GM04504 (cell line): ENCODE results near the gene FAM184A.
"Not testable (repeated sequence)": the region's sequence is repeated elsewhere in the genome, so short reads cannot be mapped to it uniquely, and the experiment has no call there.

Experiments
- DNase-seq: peaks from one replicate; pipeline ENCODE4 v3.0.0-alpha.2; 2012; ENCODE audit warnings: low read depth

The FAM184A gene

DNA sequence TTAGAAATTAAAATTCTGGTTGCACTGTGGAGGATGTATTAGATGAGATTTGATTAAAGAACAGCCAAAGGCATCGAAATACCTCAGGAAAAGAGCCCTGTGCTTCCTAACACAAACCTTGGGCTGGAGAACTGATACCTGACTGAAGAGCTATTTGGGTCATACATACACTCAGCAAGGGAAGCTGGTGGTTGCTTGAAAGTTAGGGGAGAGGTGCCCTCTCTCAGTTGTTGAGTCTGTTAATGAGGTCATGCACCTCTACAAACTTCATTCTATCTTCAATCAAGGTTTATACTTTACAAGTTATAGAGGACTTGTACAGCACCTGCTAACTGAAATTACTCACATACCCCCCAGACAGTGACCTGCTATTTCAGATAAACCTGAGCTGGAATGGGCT lies 25.5 kb downstream of the FAM184A start:
- DNase-seq, result no peak

DNA sequence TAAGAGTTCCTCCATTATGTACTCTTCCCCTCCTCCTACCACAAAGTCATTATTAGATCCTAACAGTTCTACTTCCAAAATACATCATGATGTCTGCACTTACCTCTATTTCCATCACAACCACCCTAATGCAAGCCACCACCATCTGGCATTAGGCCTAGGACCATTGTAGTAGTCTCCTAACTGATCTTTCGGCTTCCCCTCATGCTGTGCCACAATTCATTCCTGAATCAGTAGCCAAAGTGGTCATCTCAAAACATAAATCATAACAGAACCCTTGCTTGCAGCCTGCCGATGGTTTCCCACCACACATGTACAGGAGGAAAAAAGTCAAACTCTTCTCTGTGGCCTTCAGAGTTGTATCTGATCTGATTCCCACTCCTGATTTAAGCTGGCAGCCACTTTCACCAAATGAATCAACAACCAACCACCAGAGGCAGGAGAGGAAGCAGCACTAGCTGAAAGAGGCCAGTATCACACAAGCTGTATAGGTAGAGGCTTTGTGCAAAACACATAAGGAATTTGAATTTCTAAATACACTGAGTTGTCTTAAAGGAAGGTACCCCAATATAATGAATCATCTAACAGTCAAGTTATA lies 26.1 kb downstream of the FAM184A start:
- no peak for DNase-seq

DNA sequence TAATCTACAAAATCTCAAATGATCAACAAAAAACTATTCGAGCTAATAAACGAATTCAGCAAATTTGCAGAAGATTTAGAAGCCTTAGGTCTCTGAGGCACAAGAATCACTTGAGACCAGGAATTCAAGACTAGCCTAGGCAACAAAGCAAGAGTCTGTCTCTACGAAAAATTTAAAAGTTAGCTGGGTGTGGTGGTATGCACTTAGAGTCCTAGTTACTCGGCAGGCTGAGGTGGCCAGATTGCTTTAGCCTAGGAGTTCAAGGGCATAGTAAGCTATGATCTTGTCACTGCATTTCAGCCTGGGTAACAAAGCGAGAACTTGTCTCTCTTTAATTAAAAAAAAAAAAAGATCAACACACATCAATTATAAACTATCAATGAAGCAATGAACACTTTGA lies 34.2 kb downstream of the FAM184A start:
- no peak for DNase-seq

DNA sequence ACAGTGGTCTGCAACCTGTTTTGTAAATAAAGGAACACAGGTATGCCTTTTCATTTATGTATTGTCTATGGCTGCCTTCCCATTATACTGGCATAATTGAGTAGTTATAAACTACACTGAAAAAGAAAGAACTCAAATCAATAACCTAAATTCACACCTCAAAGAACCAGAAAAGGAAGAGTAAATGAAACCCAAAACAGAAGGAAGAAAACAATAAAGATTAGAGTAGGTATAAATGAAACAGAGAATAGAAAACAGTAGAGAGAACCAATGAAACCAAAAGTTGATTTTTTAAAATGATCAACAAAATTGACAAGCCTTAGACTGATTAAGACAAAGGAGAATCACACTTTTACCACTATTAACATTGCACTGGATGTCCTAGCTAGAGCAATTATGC lies 34.7 kb downstream of the FAM184A start:
- no peak for DNase-seq

DNA sequence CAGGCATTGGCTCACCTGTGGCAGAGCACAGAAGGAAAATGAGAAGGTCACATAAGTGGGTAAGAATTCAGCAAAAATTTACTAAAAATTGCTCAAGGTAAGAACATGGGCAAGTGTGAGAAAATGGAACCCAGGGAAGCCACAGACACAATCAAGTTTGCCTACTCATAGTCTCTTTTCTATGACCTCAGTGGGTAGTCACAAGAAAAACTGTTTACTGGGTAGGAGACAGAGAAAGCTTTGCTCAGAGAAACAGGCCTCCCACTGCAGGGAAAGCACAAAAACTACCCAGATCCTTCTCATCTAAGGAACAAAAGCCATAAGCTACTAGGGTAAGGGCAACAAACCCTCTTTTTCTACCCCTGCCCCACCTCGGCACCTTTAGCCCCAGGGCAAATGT lies 35.2 kb downstream of the FAM184A start:
- no peak for DNase-seq

- DNase-seq, result no peak
Measured at GRCh38 chr6:119040636-119041035, 37.8 kb downstream of the FAM184A start.

GRCh38 chr6:119040229-119040628 lies 38.2 kb downstream of the FAM184A start:
- no peak for DNase-seq

GRCh38 chr6:119037941-119038623 lies 40.4 kb downstream of the FAM184A start:
- no peak for DNase-seq

GRCh38 chr6:119037264-119037663 lies 41.2 kb downstream of the FAM184A start:
- DNase-seq, result no peak

DNA sequence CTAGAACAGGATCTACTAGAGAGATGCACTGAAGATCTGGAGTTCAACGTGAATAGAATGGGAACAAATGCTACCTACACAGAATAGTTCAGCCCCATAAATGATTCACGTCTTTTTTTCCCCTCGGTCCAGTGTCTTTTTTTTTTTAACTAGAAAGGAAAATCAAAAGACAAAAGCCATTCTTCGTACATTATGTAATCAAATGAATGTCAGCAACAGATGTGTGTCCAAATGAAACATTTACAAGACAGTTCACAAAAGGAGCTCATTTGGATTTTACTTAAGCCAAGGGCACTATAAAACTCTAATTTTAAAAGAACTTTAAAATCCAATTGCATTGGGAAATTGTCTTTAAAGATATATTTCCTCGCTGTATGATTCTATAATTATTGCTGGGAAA lies 42.4 kb downstream of the FAM184A start:
- no peak for DNase-seq

- DNase-seq, result no peak
Measured at GRCh38 chr6:119035459-119035858, 43.0 kb downstream of the FAM184A start.

GRCh38 chr6:119034827-119035458 lies 43.5 kb downstream of the FAM184A start:
- DNase-seq, result no peak

DNA sequence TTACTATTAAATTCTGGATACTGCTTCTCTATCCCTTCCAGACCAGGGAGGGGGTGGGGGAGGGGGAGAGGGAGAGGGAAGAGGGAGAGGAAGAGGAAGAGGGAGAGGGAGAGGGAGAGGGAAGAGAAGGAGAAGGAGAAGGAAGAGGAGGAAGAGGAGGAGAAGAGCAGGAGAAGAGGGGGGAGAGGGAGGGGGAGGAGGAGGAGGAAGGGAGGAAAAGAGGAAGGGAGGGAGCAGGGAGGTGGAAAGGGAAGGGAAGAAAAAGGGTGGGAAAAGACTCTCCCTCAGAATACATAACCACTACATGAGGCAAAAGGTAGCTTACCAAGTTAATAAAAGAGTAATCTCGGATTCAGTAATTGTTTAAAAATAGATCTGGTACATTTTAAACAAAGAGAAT lies 46.0 kb downstream of the FAM184A start:
- no peak for DNase-seq

GRCh38 chr6:119030759-119031158 lies 47.7 kb downstream of the FAM184A start:
- no peak for DNase-seq

DNA sequence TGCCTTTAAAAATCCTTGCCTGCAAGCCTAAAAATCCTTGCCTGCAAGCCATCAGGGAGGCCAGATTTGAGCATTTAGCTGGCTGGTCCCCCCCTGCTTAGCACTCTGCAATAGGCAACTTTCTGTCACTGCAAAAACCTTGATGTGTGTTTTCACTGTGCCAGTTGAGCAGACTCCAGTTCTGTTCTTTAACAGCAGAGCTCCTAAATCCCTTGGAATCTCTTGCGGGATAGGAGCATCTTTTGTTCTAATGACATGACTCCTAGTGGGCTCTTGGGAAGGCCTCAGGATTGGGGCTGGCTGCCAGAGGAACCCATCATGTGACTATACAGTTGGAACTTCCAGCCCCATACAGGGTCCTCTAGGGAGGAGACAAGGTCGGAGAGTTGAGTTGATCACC lies 50.4 kb downstream of the FAM184A start:
- DNase-seq, result no peak

DNA sequence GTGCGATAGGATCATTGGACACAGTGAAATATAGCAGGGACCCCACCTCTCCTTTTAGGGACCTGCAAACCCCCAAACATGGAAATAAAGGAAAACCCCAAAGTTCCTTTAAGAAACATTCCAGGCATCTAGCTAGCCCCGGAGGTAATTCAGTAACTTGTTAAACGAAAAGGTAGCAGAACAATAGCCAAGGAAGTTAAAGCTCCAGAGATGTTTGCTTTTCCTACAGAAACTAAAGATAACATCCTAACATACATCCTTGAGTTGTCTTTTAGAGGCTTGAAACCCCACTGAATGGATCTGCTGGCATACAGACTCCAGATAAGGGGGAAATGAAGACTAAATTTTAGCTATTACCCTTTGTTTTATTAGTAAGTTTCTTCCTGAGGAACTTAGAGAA lies 51.0 kb downstream of the FAM184A start:
- DNase-seq, result no peak

DNA sequence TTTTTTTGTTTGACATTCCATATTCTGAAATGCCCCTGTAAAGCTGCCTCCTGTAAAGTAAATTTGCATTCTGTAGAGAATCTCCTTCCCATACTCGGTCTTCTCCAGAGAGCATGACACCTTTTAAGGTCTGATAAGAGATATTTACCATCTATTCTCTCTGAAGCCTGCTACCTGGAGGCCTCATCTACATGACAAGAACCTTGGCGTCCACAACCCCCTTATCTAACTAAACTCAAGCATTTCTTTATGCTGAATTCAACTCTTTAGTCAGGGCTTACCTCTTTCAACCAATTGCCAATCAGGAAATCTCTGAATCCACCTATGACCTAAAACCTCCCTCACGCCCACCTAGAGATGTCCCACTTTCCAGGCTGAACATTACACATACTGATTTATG lies 51.6 kb downstream of the FAM184A start:
- no peak for DNase-seq

DNA sequence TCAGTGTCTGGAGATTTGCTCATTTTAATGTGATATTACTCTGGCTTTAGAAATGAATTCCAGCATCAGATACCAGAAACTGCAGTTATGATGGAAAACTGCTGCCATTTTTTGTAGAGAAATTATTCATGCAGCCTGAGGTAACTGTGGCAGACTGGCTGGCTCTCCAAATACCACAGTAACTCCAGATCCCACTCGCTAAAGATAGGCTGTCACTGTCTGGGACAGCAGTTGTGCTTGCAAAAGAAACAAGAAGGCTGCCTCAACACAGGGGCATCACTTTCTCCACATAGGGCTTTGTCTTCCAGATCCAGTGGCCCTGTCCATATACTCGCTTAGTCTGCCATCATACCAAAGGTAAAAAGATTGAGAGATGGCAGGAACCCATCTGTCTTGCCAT lies 52.7 kb downstream of the FAM184A start:
- DNase-seq, result no peak

DNA sequence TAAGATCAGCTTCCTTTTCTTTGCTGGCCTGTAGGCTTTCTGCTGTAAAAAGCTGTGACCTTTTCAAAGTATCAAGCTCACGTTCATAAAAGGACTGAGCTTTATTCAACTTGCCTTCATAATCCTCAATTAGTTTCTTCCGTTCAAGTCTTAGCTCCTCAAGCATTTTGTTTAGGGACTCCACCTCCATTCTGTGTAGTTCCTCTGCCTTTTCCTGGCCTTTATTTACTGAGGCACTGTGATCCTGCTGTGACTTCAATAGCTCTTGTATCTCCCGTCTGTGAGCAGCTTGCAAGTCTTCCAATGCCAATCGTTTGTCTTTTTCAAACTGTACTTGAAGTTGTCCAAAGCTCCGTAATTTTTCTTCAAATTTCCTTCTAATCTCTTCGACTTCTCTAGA lies 54.4 kb downstream of the FAM184A start:
- DNase-seq, result no peak

DNA sequence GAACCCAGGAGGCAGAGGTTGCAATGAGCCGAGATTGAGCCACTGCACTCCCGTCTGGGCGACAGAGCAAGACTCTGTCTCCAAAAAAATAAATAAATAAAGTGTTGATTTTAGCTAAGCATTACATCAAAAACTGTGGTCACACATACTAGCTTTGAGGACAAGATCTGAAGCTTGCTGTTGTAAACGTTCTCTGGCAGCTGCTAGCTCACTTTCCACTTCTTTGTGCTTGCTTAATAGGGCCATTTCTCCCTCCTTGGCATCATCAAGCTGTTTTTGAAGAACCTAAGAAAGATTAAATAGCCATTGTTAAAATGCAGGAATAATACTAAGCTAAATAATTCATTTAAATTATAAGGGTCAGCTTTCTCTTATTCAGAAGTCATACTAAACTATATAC lies 55.7 kb downstream of the FAM184A start:
- no peak for DNase-seq

DNA sequence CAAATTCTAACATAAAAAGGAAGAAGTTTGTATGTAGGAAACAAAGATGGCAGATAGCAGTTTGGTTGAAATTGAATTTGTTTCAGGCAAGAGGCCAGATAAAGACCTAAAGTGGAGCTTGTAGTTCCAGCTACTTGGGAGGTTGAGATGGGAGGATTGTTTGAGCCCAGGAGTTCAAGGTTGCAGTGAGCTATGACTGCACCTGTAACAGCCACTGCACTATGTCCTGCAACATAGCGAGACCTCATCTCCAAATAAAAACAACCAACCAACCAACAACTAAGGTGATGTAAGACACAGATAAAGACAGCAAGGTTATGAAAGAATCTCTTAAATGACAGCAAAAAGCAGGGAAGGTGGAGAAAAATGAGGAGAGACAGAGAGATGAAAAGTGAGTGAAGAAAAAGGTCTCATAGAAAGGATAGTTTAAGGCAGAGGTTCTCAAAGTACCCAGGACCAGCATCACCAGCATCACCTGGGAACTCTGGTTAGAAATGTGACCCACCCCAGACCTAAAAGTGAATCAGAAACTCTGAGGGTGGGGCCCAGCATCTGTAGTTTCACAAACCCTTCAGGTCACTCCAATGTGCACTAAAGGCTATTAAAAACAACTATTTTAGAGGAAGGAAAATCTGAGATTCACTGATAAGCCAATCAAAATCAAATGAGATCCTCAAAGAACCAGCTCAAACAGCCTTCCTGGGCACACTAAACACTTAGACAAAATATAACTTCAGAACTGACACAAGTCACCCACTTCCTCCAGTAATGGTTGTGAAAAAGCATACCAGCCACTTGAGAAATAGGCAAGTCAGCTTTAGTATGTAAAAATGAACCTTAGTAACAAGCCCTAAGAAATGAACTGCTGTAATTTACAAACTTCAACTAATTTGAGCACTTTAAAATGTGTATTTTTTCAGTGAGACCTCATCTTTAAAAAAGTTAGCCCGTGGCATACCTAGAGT lies 57.6 kb downstream of the FAM184A start:
- DNase-seq, result no peak

- not testable (repeated sequence) for DNase-seq
Measured at GRCh38 chr6:119015165-119015564, 63.3 kb downstream of the FAM184A start.

DNA sequence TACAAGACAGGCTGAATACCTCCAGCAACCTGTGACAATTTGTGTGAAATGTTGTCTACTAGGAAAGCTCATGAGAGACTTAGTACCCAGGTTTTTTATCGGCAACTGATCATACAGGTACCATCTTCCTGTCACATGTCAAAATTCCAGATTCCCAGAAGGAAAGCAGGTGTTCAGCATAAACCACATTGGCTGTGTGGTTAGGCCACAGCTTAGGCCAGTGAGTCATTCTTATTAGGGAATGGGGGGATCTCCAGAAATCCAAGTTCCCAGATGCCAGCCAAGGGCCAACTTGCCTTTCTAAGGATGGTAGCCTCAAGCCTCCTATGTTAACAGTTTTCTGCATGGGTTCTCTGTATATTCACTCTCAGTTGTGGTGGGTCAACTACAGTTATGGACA lies 65.9 kb downstream of the FAM184A start:
- no peak for DNase-seq
